Mesothelial cell of epicardium (in vitro differentiated cells): ENCODE measurements around the gene LPIN1. TPM values are rescaled to one million over a fixed set of nuclear protein-coding genes. Genes with fewer than 3 reads are reported as not detected.
"Not testable (repeated sequence)": the region's sequence is repeated elsewhere in the genome, so short reads cannot be mapped to it uniquely, and the experiment has no call there.

Experiments used
- DNase-seq, 2 experiments: peaks; one replicate each; pipeline ENCODE4 v3.0.0; 2021; ENCODE audit warnings: low spot score in 2 of 2; ENCODE audit not compliant: unreplicated experiment in 2 of 2
- H3K27ac Mint-ChIP-seq: 2 replicates; pipeline ENCODE4 v1.8.0; 2021; ENCODE audit warnings: mixed read lengths
- H3K27me3 Mint-ChIP-seq: 2 replicates; pipeline ENCODE4 v1.8.0; 2021; ENCODE audit warnings: low read depth, mixed read lengths
- H3K36me3 Mint-ChIP-seq: 2 replicates; pipeline ENCODE4 v1.8.0; 2021; ENCODE audit warnings: mixed read lengths
- H3K4me1 Mint-ChIP-seq: 2 replicates; pipeline ENCODE4 v1.8.0; 2021; ENCODE audit warnings: mixed read lengths
- H3K4me3 Mint-ChIP-seq: 2 replicates; pipeline ENCODE4 v1.8.0; 2021; ENCODE audit warnings: mild to moderate bottlenecking, moderate library complexity, mixed read lengths
- H3K9me3 Mint-ChIP-seq: 2 replicates; pipeline ENCODE4 v1.8.0; 2021; ENCODE audit warnings: mixed read lengths
- total RNA-seq: library from RNA; stranded (reverse); gene quantifications from 3 replicates; pipeline ENCODE4 v1.2.1, GENCODE V29; 2021
- TF ChIP-seq, protein P1 (sequence below): fragments of 200-600 bp; sonication (generic); IDR thresholded peaks from one replicate; pipeline ENCODE4 v1.5.0; 2021; ENCODE audit warnings: antibody characterized with exemption; ENCODE audit not compliant: unreplicated experiment

The LPIN1 gene
- total RNA-seq, 1 donor from 2014 or later = 36.1 TPM

GRCh38 chr2:11836647-11837219 lies 90.3 kb downstream of the LPIN1 start:
- TF ChIP-seq, protein P1, sequence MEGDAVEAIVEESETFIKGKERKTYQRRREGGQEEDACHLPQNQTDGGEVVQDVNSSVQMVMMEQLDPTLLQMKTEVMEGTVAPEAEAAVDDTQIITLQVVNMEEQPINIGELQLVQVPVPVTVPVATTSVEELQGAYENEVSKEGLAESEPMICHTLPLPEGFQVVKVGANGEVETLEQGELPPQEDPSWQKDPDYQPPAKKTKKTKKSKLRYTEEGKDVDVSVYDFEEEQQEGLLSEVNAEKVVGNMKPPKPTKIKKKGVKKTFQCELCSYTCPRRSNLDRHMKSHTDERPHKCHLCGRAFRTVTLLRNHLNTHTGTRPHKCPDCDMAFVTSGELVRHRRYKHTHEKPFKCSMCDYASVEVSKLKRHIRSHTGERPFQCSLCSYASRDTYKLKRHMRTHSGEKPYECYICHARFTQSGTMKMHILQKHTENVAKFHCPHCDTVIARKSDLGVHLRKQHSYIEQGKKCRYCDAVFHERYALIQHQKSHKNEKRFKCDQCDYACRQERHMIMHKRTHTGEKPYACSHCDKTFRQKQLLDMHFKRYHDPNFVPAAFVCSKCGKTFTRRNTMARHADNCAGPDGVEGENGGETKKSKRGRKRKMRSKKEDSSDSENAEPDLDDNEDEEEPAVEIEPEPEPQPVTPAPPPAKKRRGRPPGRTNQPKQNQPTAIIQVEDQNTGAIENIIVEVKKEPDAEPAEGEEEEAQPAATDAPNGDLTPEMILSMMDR = no peak
- peaks cover 1% of the 10 kb centered on the region for H3K36me3 Mint-ChIP-seq
- no peak overlapping the region for H3K4me3 Mint-ChIP-seq
- H3K4me1 Mint-ChIP-seq = no peaks in the 10 kb centered on the region
- DNase-seq = no peak
- peaks cover 5% of the 10 kb centered on the region for H3K27me3 Mint-ChIP-seq
- no peak overlapping the region for H3K27ac Mint-ChIP-seq
- peaks cover 17% of the 10 kb centered on the region for H3K9me3 Mint-ChIP-seq

- DNase-seq = no peak
- Mint-ChIP-seq H3K27ac (no peak overlapping the region), H3K27me3 (peaks cover 5% of the 10 kb centered on the region), H3K36me3 (peaks cover 1% of the 10 kb centered on the region), H3K9me3 (peaks cover 17% of the 10 kb centered on the region), H3K4me3 (no peak overlapping the region), H3K4me1 (no peaks in the 10 kb centered on the region)
- TF ChIP-seq, protein P1 = no peak
Measured at GRCh38 chr2:11837875-11838734, 91.7 kb downstream of the LPIN1 start.

- Mint-ChIP-seq H3K27ac (no peak overlapping the region), H3K4me1 (no peaks in the 10 kb centered on the region), H3K9me3 (peaks cover 6% of the 10 kb centered on the region), H3K4me3 (no peak overlapping the region), H3K36me3 (no peaks in the 10 kb centered on the region), H3K27me3 (peaks cover 5% of the 10 kb centered on the region)
- DNase-seq = no peak
- TF ChIP-seq, protein P1 = no peak
Measured at GRCh38 chr2:11839916-11840315, 93.5 kb downstream of the LPIN1 start.

DNA sequence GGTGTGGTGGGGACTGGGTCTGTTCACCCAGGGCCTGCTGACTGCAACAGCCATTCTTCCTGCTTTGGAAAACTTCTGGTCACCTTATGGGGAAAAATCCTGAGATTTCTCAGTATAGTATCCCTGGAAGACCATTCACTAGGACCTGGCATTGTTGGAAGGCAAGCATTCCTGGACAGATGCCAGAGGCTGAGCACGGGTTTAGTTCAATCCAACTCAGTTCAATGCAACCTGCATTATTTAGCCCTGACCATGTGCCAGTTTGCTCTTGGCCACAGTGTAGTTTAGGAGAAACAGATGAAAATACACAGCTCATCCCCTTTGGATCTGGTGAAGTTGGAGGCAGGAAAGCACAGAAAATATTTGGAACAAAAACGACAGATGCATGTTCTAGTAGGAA lies 95.9 kb downstream of the LPIN1 start:
- Mint-ChIP-seq H3K36me3 (no peaks in the 10 kb centered on the region), H3K27me3 (peaks cover 5% of the 10 kb centered on the region), H3K9me3 (peaks cover 6% of the 10 kb centered on the region), H3K4me3 (no peak overlapping the region), H3K4me1 (no peaks in the 10 kb centered on the region), H3K27ac (no peak overlapping the region)
- DNase-seq = no peak
- TF ChIP-seq, protein P1 = no peak

GRCh38 chr2:11844798-11845197 lies 98.4 kb downstream of the LPIN1 start:
- not testable (repeated sequence) for DNase-seq, H3K4me3 Mint-ChIP-seq, H3K27ac Mint-ChIP-seq, H3K4me1 Mint-ChIP-seq, H3K36me3 Mint-ChIP-seq, H3K27me3 Mint-ChIP-seq
- H3K9me3 Mint-ChIP-seq = peaks cover 15% of the 10 kb centered on the region

- H3K27ac Mint-ChIP-seq, H3K27me3 Mint-ChIP-seq, H3K36me3 Mint-ChIP-seq, DNase-seq, H3K4me3 Mint-ChIP-seq, H3K4me1 Mint-ChIP-seq: not testable (repeated sequence)
- H3K9me3 Mint-ChIP-seq = peaks cover 15% of the 10 kb centered on the region
Measured at GRCh38 chr2:11847935-11848334, 101.5 kb downstream of the LPIN1 start.
